HG03378 (cell line): ENCODE data around the gene CD200R1L.
"Not testable (repeated sequence)": the region's sequence is repeated elsewhere in the genome, so short reads cannot be mapped to it uniquely, and the experiment has no call there.

Experiments
- ATAC-seq: cut with Tn5 transposase; IDR thresholded peaks from one replicate; pipeline ENCODE4 v1.9.1; 2021; ENCODE audit warnings: mild to moderate bottlenecking, moderate library complexity; ENCODE audit not compliant: unreplicated experiment

Gene CD200R1L, protein sequence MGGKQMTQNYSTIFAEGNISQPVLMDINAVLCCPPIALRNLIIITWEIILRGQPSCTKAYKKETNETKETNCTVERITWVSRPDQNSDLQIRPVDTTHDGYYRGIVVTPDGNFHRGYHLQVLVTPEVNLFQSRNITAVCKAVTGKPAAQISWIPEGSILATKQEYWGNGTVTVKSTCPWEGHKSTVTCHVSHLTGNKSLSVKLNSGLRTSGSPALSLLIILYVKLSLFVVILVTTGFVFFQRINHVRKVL

DNA sequence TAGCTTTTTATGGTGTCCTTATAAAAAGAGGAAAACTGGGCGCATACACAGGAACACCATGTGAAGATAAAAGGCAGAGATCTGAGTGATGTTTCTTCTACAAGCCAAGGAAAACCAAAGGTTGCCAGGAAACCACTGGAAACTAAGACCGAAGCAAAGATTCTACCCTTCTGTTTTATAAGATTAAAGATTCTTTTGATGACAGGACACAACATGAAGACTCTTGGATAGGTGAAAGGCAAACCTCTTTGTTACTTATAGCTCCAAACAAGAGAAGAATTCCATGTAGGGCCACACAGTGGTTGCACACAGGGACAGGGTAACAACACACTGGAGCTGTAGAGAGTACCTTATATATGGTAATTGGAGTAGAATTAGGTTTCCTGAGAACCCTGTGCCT lies at the start of gene CD200R1L:
CD200R1L (minus strand) TSS at position 101 of the 400 bp plus-strand sequence. CDS start 17,497 bp downstream, outside the sequence.
- ATAC-seq = no peak

DNA sequence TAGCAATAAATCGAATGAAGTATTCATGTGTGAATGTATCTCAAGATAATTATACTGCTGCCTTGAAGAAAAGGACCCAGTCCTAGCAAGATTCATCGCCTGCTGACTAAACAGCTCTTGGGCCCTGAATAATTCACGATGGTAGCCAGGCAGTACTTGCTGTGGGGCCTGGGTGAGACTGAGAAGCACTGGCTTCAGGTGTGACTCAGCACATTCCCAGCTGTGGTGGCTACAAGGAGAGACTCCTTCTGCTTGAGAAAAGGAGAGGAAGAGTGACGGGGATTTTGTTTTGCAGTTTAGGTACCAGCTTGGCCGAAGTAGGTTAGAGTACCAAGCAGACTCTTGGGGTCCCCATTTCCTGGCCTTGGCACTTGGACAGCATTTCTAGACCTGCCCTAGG lies 47.6 kb upstream of the CD200R1L start:
- ATAC-seq = no peak

DNA sequence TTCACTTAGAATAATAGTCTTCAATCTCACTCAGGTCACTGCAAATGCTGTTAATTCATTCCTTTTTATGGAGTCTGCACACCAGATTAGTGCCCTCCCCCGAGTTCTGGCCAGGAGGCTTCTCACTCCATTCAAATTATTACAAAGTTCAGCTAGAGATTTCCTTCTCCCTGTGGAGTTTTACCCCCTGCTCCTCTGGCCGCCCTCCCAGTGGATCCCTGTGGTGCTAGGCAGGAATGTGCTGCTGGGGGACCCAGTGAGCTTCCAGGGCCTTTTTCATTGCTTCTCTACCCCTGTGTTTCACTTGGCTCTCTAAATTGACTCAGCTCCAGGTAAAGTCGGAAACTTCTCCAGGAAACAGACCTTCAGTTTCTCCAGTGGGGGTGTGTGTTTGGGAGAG lies 42.7 kb upstream of the CD200R1L start:
- ATAC-seq = no peak

DNA sequence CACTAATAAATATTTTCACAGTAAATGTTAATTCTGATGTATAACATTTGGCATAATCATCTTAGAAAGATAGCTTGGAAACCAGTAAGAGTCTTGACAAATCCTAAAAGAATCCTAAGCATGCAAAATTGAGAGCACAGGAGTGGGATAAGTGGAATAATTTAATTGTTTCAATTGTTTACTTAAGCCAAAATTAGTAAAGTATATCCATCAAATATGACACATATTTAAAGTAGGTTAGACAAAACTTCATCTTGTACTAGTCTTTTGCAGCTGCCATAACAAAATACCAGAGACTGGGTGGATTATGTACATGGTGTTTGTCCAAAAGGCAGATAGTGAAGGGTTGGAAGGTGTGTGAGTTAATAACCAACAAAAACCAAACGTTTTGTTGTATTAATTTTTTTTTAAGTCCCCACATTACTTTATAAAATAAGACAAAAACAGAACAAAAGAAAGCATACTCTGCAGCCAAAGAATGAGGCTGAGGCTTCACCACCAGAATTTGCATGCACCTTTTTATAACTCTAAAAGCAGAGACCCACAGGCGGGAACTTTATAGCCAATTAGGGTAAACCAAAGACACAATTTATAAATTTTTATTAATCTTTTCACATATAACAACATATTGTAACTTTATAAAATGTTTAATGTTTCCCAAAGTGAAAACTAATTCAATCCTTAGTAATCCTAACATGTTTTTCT lies 41.9 kb upstream of the CD200R1L start:
- no peak for ATAC-seq

DNA sequence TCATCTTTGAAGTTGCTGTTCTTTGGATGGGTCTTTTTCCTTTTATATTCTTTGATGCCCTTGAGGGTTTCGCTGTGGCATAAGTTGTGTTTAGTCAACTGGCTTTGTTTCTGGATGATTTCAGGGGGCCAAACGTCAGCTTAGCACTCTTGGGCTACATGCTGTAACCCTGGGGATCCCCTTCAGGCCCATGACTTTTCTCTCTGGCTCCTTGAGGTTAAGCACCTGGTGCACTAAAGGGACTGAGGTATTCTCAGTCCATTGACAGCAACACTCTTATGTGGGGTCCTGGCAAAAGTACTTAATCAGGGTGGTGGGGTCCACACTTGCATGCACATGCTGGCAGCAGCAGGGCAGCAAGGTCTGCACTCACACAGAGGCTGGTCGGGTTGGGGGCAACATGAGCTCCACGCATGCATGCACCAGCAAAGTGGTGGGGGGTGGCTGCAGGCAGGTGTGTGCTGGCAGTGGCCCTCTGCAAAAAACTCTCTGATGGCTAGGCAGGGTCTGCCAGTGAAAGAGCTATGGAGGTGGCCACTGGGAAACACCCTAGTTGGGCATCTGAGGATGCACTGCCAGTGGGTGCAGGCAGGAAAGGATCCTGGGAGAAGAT lies 38.1 kb upstream of the CD200R1L start:
- ATAC-seq = no peak

DNA sequence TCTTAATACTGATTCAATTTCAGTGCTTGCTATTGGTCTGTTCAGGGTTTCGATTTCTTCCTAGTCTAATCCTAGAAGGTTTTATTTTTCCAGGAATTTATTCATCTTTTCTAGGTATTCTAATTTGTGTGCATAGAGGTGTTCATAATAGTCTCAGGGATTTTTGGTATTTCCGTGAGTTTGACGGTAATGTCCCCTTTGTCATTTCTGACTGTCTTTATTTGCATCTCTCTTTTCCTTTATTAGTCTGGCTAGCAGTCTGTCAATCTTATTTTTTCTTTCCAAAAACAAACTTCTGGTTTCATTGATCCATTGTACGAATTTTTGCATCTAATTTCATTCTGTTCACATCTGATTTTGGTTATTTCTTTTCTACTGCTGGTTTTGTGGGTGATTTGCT lies 35.2 kb upstream of the CD200R1L start:
- no peak for ATAC-seq

DNA sequence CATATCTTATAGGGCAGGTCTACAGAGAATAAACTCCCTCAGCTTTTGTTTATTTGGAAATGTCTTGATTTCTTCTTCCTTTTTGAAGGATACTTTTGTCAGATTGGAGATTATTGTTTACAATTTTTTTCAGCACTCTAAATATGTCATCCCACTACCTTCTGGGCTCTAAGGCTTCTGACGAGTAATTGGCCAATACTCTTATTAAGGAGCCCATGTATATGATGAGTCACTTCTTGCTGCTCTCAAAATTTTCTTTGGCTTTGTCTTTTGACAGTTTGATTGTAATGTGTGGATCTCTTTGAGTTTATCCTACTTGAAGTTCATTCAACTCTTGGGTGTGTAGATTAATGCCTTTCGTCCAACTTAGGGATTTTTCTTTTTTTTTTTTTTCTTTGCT lies 28.9 kb upstream of the CD200R1L start:
- no peak for ATAC-seq

DNA sequence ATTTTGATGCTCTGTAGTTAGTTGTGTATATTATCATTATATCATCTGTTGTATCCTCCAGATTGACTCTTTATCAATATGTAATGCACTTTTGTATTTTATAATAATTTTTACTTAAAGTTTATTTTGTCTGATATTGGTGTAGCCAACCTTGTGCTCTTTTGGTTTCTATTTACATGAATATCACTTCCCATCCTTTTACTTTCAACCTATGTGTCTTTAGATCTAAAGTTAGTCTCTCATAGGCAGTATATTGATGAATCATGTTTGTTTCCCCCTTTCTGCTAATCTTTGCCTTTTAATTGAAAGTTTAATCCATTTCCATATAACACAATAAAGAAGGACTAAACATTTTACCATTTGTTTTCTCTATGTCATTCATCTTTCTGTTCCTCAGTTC lies 28.1 kb upstream of the CD200R1L start:
- ATAC-seq = no peak

DNA sequence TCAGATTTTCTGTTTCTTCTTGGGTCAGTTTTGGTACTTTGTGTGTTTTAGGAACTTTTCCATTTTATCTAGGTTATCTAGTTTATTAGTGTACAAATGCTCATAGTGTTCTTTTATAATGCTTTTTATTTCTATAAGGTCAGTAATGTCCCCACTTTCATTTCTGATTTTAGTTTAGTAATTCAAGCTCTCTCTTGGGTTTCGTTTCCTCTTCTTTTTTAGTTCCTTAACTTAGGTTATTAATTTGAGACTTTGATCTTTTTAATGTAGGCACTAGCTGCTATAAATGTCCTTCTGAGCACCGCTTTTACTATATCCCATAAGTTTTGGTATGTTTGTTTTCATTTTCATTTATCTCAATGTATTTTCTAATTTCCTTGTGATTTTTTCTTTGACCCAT lies 27.0 kb upstream of the CD200R1L start:
- ATAC-seq = peak; percentile 73

DNA sequence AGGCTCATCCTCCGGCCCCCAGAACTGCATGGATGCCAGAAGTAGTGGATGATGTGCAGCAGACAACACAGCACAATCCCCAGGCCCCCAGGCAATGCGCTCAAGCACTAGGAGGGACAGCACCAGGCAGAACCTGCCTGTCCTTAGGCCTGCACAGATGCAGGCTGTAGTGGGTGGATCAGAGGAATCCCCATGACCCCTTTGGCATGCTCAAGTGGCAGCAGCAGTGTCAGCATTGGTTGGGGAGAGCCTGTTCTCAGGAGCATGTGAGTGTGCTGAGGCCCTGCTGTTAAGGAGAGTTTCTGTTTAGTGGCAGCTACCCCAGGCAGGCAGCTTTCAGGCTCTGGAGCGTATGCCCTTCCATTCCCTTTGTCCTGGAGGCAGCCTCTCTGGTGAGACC lies 25.1 kb upstream of the CD200R1L start:
- no peak for ATAC-seq

DNA sequence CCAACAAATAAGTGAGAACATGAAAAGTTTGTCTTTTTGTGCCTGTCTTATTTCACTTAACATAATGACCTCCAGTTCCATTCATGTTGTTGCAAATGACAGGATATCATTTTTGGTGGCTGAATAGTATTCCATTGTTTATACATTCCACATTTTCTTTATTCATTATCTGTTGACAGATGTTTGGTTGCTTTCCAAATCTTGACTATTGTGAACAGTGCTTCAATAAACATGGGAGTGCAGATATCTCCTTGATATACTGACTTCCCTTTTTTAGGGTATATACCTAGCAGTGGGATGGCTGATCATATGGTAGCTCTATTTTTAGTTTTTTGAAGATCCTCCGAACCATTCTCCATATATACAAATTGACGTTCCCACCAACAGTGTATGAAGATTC lies 19.1 kb upstream of the CD200R1L start:
- ATAC-seq = no peak

DNA sequence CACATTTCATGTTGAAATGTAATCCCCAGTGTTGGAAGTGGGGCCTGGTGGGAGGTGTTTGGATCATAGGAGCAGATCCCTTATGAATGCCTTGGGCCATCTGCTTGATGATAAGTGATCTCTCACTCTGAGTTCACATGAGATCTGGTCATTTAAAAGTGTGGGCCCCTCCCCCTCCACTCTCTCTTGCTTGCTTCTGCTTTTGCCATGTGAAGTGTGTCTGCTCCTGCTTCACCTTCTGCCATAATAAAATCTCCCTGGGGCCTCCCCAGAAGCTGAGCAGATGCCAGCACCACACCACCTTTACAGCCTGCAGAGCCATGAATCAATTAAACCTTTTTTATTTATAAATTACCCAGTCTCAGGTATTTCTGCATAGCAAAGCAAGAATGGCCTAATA lies 14.2 kb upstream of the CD200R1L start:
- ATAC-seq = no peak

DNA sequence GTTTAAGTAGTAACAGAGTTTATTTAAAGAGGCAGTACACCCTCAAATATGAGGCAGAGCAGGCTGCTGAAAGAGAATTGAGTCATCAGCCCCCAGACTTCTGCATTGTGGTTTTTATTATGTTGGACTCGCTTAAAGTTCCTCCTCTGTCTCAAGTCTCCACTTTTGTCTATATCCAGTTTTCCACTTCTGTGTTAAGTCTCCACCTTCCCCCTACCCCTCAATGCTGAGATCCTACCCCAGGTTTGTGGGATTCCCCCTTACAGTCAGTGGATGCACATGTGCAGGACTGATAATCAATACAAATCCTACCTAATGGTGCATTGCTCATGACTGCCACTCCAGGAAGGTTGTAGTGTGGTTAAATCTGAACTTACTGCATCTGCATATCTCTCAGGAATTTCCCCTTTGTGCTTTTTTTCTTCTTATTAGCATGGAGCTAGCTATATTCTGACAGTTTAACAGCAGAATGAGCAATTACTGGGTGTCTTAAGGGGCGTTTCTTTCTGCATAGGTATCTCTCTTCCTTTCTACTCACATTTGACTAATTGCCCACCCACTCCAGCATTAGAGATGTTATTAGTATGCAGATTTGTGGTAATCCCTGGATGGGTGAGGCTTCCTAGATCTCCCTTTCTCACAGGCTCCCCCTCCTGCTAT lies 11.9 kb upstream of the CD200R1L start:
- peak; percentile 62 for ATAC-seq

DNA sequence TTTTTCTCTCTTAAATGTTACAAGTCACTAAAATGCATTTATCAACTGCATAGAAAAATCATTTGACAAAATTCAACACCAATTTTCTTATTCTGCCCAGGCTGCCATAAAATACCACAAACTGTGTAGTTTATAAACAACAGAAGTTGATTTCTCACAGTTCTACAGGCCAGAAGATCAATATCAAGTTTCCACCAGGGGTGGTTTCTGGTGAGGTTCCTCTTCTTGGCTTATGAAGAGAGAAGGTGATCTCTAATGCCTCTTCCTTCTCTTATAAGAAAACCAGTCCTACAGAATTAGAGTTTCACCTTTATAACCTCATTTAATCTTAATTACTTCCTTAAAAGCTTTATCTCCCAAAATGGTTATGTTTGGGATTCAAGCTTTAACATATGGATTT lies 10.9 kb upstream of the CD200R1L start:
- ATAC-seq = no peak

DNA sequence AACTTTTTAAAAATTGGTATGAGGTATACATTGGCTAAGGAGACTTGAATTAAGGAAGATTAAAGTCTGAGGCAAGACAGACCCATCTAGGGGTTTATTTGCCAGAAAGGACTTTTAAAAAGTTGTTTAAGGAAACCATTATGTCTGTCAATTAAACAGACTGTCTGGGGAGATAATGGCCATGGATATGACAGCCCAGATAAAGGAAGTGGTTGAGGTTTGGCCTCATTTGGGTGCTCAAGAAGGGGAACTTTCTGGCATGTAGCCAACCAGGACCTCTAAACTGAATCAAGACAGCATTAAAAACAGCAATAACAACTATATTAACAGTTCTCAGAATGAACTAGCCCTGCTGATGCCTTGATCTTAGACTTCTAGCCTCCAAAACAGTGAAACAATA lies 9.9 kb upstream of the CD200R1L start:
- no peak for ATAC-seq

DNA sequence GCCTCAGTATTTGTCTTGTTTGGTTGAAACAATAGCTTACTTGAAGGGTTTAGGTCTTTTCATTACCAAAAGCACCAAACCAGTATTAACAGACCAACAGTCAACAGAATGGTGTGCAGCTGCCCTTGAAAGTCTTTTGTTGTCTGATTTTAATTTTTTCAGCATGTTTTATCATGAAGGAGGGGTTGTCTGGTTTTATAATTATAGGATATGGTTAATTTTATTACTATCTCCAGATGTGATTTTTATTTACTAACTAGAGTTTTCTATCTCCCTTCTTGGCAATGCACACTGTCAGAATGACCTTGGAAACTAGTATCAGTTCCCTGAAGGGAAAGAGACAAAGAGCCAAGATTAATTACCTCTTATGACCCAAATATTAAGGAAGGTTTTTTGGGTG lies 9.2 kb upstream of the CD200R1L start:
- ATAC-seq = no peak

DNA sequence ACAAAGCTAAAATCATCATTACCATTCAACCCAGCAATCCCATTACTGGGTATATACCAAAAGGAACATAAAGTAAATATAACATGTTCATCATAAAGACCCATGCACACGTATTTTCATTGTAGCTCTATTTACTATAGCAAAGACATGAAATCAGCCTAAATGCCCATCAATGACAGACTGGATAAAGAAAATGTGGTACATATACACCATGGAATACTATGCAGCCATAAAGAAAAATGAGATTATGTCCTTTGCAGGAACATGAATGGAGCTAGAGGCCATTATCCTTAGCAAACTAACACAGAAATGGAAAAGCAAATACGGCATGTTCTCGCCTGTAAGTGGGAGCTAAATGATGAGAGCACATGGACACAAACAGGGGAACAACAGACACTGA lies 8.4 kb upstream of the CD200R1L start:
- ATAC-seq = not testable (repeated sequence)

DNA sequence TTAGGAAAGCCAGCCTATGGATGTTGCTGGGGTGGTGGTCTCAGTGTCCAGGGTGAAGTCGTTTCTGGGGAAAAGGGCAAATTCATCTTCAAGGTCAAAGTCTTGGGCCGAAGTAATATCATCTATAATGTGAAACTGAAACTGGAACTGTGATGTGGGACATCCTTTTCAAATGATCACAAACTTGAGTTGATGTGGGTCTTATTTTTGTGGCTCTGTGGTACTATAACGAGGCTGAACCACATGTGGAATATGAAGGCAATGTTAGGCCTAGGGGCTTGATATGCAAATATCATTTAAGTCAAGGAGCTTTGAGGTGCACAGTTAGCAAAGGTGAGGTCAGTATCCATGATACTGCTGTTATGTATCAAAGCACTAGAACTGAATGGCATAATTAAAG lies 1.5 kb upstream of the CD200R1L start:
- ATAC-seq = no peak

DNA sequence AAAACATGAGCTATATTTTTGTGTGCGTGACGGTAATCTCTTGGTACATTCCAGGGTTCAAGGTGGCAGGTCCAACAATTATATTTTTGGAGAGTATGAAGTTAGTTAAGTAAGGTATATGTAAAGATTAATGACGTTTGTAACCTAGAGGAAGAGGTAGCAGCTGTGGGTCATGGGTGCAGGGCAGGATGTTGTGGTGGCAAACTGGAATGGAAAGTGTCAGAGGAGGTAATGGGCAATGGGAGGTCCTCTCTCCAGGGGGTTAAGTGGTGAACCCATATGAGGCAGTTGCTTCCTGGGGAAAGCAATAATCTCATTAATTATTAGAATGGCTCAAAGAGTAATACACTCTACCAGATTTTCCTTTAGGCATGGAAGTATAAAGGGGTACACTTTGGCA lies 1.0 kb upstream of the CD200R1L start:
- peak; percentile 91 for ATAC-seq

DNA sequence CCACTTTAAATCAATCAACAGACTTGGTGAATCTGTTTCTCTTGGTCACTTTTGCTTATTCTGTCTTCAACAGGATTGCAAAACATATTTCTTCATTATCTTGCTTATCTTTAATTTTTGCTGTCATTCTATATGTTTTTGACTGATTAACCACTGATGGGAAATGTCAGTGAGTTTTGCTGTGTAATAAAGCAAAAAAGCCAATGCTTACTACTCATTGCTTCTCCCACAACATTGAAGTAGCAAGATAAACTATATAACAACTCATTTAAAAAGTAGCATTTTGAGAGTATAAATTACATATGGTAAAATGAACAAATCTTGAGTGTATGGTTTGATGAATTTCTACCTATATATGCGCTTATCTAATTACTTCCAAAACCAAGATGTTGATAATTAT lies 892 bp downstream of the CD200R1L start:
- ATAC-seq = no peak

DNA sequence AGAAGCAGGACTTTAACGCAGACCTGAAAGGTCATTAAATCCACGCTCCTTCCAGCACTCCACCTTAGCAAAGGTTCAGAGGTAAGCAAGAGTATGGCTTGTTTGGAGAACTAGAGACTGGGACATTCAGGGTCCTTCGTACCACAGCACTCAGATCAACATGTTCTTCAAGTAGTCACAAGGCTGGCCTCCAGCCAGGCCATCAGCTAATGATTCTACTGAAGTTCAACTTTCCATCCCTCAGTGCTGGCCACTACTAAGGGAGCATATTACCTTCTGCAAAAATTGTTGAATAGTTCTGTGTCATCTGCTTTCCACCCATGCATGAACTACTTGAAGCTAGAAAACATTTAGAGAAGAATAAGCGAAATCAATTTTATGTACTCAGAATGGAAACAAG lies 17.6 kb downstream of the CD200R1L start:
- no peak for ATAC-seq
